ENCODE results near the gene ATAD2B.
A peak's percentile ranks its signal among the peaks of the same experiment; 100 is the strongest.

Gene ATAD2B

DNA sequence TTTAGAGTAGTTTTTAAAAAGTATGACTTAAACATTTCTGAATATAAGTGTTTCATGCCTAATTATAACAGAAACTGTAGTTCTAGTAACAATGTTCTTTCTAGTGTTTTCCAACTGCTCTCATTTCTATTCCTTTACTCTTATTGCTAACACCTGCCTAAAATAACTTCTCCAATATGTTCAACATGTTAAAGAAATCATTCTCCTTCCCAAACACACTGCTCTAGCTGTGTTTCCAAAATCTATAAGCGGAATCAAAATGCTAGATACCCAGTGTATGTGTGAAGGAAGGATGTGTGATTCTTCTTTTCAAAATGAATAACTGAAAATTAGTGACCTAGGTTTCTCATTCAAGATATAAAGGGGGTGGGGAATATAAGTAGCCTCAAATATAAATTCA is 89.1 kb downstream of the ATAD2B start:
- DNase-seq (ENCODE audit: low read depth) = no peak

DNA sequence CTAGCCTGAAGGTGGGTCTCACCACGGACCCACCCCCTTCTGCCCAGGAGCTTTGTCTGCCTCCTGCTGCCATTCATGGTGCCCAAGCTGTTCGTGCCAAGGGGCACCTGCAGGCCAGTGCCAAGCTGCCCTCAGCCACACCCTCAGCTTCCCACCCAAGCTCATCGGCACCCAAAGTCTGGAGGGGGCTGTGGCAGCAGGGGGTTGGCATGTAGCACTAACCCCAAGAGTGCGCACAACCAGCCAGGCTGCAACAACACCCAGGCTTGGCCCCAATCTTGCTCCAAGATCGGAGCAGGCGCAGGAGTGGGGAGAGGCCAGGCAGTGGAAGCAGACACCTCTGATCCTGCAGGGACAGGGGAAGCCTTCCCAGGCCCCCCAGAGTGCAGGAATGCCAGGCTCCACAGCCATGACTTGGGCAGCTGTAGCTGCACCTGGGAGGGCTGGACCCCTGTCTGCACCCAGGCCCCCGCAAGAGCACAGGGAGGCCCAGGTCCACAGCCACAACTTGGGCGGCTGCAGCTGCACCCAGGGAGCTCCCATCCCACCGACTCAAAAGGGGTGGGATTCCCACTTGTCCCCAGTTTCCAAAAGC is 89.9 kb downstream of the ATAD2B start:
- no peak for DNase-seq (ENCODE audit: low read depth)

DNA sequence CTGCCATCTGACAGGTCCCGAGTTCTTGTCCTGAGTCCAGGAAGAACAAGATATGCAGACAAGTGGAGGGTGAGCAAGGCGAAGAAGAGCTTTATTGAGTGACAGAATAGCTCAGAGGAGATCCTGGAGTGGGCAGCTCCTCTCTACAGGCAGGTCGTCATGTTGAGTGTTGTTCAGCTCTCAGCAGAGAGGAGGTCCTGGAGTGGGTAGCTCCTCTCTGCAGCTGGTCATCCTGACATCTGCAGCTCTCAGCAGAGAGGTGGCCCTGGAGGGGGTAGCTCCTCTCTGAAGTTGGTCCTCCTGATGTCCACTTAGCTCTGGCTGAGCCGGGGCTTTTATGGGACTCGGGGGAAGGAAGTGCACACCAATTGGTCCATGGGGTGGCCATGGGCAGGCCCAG is 90.4 kb downstream of the ATAD2B start:
- DNase-seq (ENCODE audit: low read depth) = no peak

DNA sequence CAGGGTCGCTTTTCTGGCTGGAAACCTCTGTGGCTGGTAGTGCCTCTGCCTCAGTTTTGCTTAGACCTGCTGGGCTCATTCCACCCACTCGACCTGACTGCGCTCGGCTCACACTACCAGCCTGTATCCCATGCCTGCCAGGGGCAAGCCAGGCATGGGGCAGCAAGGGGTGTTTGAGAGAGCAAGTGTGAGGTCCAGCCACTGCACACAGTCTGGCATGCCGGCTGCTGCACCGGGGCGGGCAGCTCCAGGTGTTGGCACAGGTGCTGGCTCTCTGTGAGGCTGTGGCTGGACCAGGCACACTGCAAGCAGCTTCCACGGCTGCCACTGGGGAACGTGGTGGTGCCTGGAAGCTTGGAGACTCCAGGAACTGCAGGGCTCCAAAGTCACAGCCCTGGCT is 90.9 kb downstream of the ATAD2B start:
- DNase-seq (ENCODE audit: low read depth) = no peak

DNA sequence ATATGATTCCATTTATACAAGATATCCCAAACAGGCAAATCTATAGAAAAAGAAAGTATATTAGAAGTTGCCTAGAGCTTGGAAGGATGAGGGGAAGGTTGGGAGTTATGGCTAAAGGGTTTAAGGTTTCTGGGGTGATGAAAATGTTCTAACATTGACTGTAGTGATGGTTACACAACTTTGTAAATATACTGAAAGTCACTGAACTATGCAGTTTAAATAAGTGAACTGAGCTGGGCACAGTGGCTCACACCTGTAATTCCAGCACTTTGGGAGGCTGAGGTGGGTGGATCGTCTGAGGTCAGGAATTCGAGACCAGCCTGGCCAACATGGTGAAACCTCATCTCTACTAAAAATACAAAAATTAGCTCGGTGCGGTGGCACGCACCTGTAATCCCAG is 91.5 kb downstream of the ATAD2B start:
- DNase-seq (ENCODE audit: low read depth) = no peak

DNA sequence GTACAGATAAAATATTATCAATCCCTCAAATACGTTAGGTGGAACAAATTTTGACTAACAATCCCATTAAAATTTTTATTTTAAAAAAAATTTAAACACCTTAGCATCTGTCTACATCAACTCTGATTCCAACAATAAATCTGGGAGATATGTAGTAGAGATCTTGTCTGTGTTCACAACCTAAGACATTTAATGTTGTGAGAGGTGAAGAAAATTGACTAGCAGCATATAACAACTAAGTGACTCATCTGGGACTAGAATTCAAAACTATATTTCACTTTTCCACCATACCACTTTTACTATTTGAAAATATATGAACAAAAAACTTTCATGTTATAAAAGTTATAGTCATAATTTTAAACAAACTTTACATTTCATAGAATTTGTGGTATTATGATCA is 97.9 kb downstream of the ATAD2B start:
- no peak for DNase-seq (ENCODE audit: low read depth)

DNA sequence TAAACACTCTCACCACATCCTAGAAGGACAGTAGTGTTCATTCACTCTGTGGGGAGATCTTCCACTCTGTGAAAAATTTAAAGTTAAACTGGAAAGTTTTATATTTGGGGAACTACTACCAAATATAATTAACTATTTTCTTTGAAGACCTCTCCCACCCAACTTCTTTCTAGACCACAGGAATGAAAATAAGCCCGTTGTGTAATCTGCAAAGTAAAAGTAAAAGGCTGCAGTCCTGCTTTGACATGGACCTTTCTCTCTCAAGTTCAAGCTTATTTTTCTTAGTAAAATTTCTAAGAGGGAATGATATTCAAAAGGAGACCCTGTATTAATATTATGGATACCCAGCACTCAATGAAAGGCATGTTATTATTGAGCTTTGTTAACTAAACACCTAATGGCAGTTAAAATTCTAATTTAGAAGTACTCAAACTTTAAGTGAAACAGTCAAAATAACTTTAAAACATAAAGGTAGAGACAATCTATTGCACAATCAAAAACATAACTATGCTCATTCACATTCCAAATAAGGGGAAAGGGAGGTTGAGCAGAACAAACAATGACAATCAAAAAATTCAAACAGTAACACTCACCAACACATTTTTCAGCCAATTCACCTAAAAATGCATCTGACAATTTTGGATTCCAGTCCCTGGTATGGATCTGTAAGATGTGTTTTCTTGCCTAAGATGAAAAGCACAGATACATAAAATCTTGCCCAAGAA is 98.5 kb downstream of the ATAD2B start:
- DNase-seq (ENCODE audit: low read depth) = no peak

DNA sequence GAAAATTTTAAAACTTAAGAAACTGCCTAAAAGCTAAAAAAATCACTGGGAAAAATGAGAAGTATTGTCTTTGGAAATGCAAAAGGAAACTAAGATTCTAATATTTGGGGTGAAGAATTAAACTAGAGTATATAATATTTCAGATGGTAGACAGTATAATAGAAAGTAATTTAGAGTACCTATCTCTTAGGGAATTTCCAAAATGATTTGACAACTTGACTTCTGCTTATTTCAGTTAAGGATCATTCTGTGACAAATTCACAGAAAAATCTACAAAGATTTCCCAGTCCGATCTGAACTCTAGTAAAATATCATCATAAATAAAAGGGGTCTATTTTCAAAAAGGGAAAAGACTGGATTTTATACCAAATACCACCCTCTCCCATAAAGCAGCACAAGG is 99.6 kb downstream of the ATAD2B start:
- DNase-seq (ENCODE audit: low read depth) = no peak

DNA sequence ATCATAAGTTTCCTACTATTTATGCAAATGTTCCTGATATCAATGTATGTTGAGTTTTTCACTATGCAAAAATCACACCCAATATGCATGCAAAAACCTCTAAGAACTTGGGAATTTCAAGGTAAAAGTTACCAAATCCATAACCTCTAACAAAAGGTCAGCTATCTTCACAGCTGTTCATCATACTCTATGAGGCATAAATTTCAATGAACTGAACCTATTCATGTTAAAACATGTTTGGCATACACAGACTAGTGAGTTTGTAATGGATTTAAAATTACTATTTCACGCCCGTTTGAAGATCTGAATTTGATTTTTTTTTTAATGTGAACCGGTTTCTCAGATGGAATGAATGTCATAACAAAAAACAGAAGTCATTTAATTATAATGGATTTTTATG is 100.2 kb downstream of the ATAD2B start:
- no peak for DNase-seq (ENCODE audit: low read depth)

DNA sequence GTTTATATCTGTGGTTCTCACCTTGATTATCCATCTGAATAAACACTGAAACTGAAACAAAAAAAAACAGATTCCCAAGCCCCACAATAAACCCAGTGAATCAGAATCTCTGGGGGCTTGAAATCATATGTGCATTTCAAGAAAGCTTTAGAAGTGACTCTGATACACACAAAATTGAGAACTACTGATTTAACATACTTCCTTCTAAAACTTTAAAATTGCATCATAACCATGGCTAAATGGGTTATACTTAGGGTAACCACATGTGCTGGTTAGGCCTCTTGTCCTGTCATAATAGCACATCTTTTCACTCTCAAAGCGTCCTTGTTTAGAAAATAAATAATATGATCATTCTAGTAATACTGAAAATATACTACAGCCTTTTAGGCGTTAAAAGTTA is 100.9 kb downstream of the ATAD2B start:
- DNase-seq (ENCODE audit: low read depth) = no peak

DNA sequence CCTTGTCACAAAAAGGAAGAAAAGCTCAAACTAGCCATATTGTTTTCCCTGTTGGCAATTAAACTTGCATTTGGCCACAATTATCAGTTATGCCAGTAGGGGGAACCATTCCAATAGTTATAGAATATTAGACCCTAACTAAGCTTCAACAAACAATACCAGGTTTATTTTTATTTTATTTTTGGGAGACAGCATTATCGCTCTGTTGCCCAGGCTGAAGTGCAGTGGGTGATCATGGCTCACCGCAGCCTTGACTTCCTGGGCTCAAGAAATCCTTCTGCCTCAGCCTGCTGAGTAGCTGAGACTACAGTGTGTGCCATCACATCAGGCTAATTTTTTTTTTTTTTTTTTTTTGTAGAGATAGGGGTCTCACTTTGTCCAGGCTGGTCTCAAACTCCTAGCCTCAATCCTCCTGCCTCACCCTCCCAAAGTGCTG is 102.1 kb downstream of the ATAD2B start:
- peak; percentile 46 for DNase-seq (ENCODE audit: low read depth)

DNA sequence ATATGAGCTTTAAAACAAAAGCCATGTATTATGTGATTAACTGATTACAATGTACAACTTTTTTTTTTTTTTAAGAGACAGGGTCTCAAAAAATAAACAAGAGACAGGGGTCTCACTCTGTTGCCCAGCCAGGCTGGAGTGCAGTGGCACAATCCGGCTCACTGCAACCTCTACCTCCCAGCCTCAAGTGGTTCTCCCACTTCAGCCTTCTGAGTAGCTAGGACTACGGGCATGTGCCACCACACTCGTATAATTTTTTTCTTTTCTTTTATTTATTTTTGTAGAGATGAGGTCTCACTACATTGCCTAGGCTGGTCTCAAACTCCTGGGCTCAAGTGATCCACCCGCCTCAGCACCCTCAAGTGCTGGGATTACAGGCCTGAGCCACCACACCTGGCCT is 103.1 kb downstream of the ATAD2B start:
- no peak for DNase-seq (ENCODE audit: low read depth)

DNA sequence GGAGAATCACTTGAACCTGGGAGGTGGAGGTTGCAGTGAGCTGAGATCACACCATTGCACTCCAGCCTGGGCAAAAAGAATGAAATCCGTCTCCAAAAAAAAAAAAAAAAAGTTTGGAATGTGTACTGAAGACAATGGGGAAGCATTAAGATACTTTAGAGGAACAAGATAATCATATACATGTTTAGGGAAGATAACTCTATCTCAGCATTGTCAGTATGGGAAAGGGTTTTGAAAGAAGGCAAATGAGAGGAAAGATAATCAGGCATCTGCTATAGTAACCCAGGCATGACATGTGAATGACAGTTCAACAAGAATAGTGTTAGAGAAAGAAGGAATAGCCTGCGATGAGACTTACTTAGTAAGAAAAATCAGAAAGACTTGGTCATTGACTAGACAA is 112.0 kb downstream of the ATAD2B start:
- DNase-seq (ENCODE audit: low read depth) = no peak

DNA sequence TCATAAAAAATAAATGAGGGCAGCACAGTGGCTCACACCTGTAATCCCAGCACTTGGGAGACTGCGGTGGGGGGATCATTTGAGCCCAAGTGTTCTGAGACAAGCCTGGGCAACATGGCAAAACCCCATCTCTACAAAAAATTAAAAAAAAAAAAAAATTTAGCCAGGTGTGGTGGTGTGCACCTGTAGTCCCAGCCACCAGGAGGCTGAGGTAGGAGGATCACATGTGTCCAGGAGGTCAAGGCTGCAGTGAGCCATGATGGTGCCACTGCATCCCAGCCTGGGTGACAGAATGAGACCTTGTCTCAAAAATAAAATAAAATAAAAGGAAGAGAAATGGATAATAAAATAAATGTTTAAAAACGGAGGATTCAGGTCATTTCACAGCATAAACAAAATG is 113.5 kb downstream of the ATAD2B start:
- no peak for DNase-seq (ENCODE audit: low read depth)

DNA sequence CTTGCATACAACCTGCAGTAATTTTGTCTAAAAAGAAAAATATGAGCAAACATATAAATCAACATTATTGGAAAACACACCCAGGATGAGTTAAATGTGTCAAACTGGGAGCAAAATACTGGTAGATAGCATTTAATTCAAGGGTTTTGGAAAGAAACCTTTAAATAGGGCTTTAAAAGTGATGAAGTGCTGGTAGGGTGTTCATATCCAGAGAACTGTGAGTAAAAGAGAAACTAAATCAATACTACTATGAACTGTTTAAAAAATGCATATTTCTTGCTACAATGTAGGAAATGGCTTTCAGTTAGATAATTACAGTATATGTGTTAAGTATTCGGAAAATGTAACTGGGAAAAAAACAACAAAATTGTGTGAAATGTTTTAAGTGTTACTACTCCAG is 117.8 kb downstream of the ATAD2B start:
- DNase-seq (ENCODE audit: low read depth) = no peak

DNA sequence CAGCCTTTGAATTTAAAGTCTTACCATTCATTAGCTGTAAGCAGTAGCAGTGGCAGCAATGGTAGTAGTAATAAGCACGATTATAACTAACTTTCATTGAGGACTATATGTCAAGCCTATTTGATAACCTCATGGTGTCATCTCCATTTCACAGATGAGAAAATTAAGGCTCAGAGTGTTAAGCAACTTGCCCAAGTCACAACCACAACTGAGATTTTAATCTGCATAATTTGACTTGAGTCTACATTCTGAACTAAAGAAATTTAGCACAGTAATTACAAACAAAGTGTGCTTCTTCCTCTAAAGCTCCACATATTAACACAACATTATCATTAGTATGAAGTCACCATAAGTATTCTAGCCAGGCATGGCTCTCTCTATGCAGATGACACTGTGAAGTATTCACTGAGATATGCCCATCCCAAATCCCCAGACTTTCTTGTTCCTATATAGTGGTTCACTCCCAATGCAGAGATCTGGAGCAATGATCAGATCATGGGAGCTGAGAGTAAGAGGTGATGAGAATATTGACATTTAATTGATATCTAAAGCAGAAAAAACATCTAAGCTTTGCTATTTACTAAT is 120.2 kb downstream of the ATAD2B start:
- DNase-seq (ENCODE audit: low read depth) = no peak

DNA sequence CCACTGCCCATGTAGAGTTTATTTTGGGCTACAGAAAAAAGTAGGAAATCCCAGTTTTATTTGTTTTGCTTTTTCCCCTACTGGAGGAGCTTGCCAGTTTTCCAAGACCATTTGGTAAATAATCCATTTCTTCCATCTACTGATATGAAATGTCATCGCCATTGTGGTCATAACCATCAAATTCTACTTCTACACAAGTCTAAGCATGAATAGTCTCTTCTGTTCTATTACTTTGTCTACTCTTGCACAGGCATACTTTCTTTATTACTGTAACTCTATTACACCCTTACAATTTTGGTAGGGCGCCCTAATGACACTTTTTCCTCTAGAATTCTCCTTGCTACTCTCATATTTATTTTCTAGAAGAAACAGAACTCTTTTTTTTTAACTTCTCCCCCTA is 120.7 kb downstream of the ATAD2B start:
- no peak for DNase-seq (ENCODE audit: low read depth)

DNA sequence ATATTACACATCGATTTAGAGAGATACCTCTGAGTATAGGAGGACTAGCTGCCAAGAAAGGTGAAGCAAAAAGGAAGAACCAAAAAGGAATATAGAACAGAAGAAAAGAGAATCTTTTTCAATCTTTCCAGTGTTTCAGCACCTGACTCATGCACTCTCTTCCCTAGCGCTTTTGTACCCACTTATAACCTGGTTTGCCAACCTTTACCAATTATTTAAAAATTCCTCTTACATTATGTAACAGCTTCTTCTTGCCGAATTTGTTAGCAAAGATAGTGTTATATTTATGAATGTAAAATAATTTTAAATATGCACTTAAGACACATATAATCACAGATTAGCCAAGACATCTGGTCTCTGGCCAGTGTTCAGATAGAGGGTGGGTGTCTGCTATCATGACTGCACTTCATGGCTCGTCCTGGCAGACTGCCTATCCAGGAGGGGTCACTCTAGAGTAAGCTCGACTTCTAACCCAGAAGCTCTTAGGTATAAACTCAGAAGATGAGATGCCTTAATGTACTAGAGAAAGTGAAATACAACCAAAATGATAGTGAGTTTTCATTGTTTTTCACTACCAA is 122.9 kb downstream of the ATAD2B start:
- DNase-seq (ENCODE audit: low read depth) = no peak

DNA sequence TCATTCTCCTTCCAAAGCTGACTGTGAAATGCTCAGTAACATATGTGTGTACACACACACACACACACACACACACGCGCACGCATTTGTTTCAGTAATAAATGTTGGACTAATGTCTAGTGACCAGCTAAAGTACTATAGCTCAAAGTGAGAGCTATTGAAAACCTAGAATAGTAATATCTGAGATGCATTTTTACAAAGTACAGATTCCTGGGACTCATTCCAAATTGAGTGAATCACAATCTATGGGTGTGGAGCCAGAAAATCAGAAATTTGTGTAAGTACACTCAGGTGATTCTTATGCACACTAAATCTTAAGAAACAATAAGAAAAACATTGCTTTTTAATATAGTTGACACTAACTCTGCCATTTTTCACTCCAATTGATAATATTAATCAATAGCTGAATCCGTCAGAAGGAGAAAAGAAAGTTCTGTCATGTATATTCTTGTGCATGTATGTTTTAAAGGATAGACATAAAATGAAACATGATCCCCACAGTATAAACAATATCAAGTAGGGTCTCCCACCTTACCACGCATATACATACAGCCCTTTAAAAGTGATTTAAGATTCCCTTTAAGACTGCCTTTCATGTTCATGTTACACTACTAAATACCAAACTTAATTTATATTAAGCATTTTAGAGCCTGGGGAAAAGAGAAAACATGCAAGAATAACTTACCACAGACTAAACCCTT is 123.5 kb downstream of the ATAD2B start:
- DNase-seq (ENCODE audit: low read depth) = peak; percentile 49

DNA sequence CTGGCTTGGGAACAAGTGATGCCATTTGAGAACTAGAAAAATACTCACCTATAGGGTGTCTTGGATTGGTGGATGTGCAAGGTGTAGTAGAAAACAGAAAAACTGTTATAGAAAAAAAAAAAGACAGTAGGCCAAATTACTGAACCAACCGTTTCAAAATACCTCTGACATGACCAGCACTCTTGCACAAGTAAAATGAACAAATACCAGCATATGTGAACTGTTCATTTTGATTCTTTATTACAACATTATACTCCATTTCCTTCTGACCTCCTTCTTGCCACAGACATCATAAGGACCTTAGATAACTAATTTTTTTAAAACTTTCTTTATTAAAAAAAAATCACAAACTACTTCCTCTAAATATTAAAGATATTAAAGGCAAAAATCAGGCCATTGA is 125.5 kb downstream of the ATAD2B start:
- DNase-seq (ENCODE audit: low read depth) = peak; percentile 77

DNA sequence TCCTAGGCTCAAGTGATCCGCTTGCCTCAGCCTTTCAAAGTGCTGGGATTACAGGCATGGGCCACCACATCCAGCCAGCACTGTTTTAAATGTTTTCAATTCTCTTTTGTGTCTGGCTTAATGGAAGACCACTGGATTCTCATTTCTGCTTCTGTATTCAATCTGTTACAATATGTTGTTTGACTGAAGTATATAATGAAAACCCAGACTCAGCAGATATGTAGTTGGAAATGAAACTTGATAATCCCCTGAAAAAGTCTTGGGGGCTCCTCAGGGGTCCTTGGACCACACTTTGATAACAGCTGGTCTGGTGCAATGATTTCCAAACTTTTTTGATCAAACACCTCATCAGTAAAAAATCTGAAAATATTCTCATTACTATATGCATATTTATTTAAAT is 132.7 kb downstream of the ATAD2B start:
- DNase-seq (ENCODE audit: low read depth) = no peak

DNA sequence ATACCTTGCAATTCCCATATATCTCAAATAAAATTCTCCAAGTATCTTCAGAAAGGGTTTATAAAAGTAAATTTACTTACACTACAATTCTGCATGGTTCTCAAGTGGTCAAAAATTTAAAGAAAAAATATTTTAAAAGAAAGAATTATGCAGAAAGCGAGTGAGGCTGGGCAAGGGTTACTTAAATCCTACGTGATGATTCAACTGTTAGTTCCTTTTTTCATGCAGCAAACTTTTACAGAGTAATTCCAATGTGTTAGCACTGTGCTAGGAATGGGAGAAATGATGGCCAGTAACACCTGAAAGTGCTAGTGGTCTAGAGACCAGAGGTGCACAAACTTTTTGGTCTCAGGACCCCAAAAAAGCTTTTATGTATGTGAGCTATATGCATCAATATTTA is 133.4 kb downstream of the ATAD2B start:
- DNase-seq (ENCODE audit: low read depth) = no peak

DNA sequence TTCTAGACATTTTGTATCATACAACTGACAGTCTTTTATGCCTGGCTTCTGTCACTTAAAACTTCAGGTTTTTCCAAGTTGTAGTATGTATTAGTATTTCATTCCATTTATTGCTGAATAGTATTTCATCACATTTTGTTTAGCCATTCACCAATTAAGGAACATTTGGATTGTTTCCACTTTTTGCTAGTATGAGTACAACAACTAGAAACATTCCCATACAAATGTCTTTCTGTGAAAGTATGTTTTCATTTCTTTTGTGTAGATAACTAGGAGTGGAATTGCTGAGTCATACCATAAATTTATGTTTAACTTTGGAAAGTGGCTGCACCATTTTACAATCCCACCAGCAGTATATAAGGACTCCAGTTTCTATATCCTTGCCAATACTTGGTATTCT is 135.9 kb downstream of the ATAD2B start:
- DNase-seq (ENCODE audit: low read depth) = peak; percentile 88
